Pons (tissue), 1 donor: ENCODE results near the gene MTCL1.

Experiments
- DNase-seq: peaks from one replicate; pipeline ENCODE4 v3.0.0-alpha.2; 2016; ENCODE audit warnings: low spot score

MTCL1 gene

GRCh38 chr18:8810157-8810556 is 104.8 kb downstream of the MTCL1 start:
- no peak for DNase-seq

DNA sequence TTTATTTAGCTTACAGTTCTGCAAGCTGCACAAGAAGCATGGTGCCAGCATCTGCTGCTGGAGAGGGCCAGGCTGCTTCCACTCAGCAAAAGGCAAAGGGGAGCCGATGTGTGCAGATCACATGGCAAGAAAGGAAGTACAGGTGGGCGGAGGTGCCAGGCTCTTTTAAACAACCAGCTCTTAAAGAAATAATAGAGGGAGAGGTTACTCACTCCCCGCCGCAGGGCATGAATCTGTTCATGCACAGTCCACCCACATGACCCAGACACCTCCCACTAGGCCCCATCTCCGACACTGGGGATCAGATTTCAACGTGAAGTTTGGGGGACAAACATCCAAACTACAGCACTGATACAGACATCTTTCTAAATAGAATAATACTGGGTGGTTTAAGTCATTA is 105.8 kb downstream of the MTCL1 start:
- DNase-seq = no peak

DNA sequence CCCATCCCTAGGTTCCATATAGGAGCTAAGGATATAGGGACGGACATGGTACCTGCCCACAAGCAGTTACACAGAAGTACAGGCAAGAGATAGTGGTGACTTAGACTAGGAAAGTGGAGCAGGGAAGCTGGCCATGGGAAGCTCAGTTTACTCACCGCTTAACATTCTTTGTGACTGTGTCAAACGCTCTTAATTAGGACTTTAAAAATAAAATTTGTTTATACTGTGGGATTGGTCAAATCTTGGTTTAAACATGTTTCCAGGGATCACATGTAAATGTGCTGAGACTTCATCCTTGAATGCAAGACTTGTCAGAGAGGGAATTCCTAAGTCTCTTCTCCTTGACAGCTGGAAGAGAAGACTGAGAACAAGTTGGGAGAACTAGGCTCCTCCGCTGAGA is 107.3 kb downstream of the MTCL1 start:
- no peak for DNase-seq

DNA sequence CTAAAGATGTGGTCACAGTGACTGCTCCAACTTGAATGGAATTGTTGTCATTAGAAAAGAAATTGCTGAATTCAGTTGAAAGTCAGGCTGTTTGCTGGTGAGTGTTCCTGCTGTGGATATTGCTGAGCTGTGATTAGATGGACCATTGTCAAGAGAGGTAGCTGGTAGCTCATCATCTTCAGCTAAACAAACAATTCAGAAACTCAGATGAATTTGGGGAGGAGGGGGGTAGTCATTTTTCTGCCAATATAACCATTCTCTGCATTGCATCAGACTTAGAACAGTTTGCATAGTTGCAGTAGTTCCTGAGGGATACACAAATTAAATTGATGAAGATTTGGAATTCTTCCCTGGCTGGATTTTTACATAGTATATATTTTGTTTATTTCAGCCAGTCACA is 108.3 kb downstream of the MTCL1 start:
- no peak for DNase-seq

- no peak for DNase-seq
These were observed 108.8 kb downstream of the MTCL1 start for GRCh38 chr18:8814206-8814605.

DNA sequence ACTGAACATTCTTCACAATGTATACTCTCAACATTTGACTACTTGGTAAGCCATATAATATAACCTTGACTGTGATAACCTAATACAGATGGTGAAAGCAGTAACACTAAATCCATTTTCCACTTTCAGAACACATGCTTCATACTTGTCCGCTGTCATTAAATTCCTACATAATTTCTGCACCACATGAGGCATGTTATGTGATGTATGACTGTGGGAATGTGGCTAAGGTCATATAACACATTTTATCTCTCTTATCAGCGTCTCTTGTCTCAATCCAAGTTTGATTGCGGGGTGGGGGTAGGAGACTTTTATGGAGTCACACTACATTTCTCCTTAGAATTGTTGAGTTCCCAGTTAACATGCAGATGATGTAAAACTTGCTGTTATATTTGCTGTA is 110.9 kb downstream of the MTCL1 start:
- DNase-seq = no peak

- no peak for DNase-seq
These were observed 111.5 kb downstream of the MTCL1 start for GRCh38 chr18:8816816-8817215.

DNA sequence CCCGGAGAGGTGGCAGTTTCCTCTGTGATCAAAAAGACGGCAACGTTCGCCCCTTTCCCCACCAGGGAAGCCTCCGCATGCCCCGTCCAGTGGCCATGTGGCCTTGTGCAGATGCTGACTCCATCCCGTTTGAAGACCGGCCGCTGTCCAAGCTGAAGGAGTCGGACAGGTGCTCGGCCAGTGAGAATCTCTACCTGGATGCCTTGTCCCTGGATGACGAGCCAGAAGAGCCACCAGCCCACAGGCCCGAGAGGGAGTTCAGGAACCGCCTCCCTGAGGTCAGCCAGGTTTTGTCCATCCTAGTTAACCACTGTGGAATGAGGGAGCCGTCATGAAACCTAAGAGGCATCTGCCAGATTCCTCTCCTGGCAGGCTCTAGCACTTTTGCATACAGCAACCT is 113.6 kb downstream of the MTCL1 start:
- DNase-seq = no peak

- DNase-seq = no peak
These were observed 115.2 kb downstream of the MTCL1 start for GRCh38 chr18:8820396-8821082.

- no peak for DNase-seq
These were observed 115.7 kb downstream of the MTCL1 start for GRCh38 chr18:8821083-8821465.

- no peak for DNase-seq
These were observed 116.2 kb downstream of the MTCL1 start for GRCh38 chr18:8821531-8821930.

- no peak for DNase-seq
These were observed 117.3 kb downstream of the MTCL1 start for GRCh38 chr18:8822643-8823042.

DNA sequence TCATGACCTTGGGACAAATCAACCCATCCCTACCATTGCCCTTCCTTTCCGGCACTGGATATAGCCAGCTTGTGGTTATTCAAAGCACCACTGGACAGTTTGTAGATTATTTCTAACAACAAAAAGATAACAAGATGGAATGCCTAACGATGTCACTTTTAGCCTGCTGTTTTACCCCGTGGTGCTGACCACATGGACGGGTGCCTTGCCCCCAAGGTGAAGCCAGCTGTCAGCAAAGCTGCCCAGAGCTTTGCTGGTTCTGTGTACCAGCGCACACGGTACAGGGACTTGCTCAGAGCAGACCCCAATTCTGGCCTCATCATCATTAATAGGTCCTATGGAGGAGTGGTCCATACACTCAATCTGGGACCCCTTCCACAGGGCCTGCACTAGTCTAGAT is 118.2 kb downstream of the MTCL1 start:
- DNase-seq = no peak

GRCh38 chr18:8824846-8825245 is 119.5 kb downstream of the MTCL1 start:
- DNase-seq = no peak

DNA sequence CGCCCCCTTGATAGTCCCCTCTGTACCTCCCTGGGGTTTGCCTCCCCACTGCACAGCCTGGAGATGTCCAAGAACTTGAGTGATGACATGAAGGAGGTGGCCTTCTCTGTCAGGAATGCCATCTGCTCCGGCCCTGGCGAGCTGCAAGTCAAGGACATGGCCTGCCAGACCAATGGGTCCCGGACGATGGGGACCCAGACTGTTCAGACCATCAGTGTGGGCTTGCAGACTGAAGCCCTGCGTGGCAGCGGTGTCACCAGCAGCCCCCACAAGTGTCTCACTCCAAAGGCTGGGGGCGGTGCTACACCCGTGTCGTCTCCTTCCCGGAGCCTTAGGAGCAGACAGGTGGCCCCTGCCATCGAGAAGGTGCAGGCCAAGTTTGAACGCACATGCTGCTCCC is 119.9 kb downstream of the MTCL1 start:
- no peak for DNase-seq

DNA sequence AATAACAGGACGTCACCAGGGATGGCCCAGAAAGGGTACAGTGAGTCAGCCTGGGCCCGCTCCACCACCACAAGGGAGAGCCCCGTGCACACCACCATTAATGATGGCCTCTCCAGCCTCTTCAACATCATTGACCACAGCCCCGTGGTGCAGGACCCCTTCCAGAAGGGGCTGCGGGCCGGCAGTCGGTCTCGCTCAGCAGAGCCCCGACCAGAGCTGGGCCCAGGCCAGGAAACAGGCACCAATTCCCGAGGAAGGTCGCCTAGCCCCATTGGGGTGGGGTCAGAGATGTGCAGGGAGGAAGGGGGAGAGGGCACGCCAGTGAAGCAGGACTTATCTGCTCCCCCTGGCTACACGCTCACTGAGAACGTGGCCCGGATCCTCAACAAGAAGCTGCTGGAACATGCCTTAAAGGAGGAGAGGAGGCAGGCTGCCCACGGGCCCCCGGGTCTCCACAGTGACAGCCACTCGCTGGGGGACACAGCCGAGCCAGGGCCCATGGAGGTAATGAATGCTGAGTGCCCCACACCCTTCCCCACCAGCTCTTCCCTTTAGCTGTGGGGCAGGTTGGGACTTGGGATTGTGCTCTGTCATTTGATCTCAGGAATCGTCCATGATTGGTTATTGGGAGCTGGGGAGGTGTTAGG is 120.5 kb downstream of the MTCL1 start:
- no peak for DNase-seq

- DNase-seq = no peak
These were observed 121.2 kb downstream of the MTCL1 start for GRCh38 chr18:8826514-8826913.

DNA sequence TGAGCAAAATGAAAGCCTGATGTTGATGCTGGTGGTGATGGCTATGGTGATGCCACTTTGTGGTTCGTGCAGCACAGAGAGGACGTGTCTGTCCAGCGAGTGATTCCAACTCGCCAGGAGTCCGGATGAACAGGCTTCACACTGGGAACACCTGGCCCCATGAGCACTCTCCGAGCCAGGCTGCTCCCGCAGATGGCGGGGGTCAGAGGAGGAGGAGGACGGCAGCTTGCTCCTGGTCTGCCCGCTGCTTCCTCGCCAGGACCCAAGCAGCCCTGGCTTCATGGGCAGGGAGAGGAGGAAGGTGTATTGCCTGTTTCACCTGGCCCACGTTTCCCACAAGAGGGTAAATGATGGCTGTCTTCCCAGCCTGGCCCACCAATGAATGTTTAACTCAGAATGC is 121.6 kb downstream of the MTCL1 start:
- DNase-seq = no peak

- no peak for DNase-seq
These were observed 122.9 kb downstream of the MTCL1 start for GRCh38 chr18:8828300-8828699.

GRCh38 chr18:8828798-8829197 is 123.4 kb downstream of the MTCL1 start:
- DNase-seq = no peak

DNA sequence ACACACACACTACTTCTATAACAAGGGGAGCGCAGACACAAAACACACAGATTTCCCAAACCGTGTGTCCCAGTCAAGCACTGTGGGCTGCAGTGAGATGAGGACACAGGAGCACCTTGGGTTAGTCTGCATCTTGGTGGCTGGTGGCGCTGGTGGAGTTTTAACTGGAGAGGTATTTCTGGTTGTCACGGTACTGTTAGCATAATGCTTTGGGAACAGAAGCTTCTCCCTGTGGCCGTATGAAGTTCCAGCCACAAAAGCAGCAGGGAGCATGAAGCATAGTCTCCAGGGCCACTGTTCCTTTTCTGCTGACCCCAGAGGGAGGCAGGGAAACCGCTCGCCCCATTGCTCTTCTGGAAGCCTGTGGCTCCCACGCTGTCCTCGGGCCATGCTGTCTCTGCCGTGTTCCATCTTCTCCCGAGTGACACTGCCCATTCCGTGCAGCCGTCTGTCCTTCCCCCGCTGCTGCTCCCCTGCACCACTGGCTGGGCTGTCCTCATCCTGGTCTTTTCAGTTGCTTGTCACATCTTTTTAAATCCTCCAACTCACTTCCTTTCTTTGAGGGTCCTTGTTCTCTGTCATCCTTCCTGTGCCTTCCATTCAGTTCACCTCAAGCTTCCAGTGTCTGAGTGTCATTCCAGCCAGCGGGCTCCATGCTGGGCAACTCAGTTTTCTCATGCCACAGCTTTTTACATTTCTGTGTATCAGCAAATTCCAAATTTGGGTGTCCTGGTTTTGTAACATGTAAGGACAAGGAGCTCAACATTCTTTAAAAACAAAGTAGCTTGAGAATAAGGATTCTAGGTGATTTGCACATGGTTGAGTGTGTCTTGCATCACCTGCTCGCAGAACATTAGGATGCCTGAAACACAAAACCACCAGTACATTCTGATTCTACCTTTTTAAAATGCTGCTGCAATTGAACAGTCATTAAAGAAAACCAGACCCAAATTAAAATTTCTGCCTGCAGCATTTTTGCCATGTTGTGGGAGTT is 125.0 kb downstream of the MTCL1 start:
- DNase-seq = no peak

DNA sequence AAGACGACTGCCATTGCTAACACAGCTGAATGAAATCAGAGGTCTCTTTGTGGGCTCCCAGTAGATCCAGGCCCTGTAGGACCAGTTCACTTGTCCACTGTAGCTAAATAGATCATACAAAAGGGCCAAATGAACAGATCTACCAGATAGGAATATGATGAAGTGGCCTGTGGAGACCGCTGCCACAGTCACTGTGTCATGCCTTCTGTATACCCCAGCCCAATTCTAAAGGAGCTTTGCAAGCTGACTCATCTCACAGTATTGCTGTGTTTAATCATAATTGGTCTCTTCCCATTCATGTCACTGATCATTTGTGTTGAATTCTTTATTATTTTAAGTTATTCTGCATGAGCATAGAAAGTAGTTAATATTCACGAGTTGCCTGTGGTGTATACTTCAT is 125.8 kb downstream of the MTCL1 start:
- DNase-seq = no peak

DNA sequence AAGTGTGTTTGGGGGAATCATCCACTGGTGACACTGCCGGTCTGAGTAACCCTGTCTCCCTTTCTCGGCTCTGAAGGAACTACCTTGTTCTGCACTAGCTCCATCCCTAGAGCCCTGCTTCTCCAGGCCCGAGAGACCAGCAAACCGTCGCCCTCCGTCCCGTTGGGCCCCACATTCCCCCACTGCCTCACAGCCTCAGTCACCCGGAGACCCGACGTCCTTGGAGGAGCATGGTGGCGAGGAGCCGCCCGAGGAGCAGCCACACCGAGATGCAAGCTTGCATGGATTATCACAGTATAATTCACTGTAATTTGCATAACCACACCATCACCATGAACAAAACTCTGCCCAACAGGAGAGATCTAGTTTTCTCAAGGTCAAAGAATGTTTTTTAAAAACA is 126.2 kb downstream of the MTCL1 start:
- no peak for DNase-seq
